Measurements from ENCODE around the gene COL2A1. TPM values are rescaled to one million over a fixed set of nuclear protein-coding genes. Genes with fewer than 3 reads are reported as not detected.

The COL2A1 gene
- total and polyA plus RNA-seq, 9 of the 15 experiments (the other 6 are each of a cell fraction or from before 2014, with no cell fraction given): 0.46 TPM; not detected in 8

GRCh38 chr12:48000878-48001504 is 3.3 kb downstream of the COL2A1 start (continued):
- TF ChIP-seq CBFB (CRISPR knock-in tag; IDR thresholded peaks at IDR 0.05) (no peak), CHD1 (IDR thresholded peaks at IDR 0.05; ENCODE audit: low read length) (no peak), NR4A1 (CRISPR knock-in tag; IDR thresholded peaks at IDR 0.05) (no peak), NR4A1 (tag; IDR thresholded peaks at IDR 0.05) (no peak), HNRNPK (IDR thresholded peaks at IDR 0.05; ENCODE audit: low read depth, low read length, poor library complexity, severe bottlenecking) (no peak), RAD21 (CRISPR knock-in tag; conservative IDR thresholded peaks at IDR 0.05 in 1 of 2, IDR thresholded peaks at IDR 0.05 in 1 of 2) (no peak), BACH1 (tag; IDR thresholded peaks at IDR 0.05) (no peak)
- TF ChIP-seq, protein P1, sequence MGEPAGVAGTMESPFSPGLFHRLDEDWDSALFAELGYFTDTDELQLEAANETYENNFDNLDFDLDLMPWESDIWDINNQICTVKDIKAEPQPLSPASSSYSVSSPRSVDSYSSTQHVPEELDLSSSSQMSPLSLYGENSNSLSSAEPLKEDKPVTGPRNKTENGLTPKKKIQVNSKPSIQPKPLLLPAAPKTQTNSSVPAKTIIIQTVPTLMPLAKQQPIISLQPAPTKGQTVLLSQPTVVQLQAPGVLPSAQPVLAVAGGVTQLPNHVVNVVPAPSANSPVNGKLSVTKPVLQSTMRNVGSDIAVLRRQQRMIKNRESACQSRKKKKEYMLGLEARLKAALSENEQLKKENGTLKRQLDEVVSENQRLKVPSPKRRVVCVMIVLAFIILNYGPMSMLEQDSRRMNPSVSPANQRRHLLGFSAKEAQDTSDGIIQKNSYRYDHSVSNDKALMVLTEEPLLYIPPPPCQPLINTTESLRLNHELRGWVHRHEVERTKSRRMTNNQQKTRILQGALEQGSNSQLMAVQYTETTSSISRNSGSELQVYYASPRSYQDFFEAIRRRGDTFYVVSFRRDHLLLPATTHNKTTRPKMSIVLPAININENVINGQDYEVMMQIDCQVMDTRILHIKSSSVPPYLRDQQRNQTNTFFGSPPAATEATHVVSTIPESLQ (CRISPR knock-in tag; IDR thresholded peaks at IDR 0.05): no peak
- TF ChIP-seq, protein P2, sequence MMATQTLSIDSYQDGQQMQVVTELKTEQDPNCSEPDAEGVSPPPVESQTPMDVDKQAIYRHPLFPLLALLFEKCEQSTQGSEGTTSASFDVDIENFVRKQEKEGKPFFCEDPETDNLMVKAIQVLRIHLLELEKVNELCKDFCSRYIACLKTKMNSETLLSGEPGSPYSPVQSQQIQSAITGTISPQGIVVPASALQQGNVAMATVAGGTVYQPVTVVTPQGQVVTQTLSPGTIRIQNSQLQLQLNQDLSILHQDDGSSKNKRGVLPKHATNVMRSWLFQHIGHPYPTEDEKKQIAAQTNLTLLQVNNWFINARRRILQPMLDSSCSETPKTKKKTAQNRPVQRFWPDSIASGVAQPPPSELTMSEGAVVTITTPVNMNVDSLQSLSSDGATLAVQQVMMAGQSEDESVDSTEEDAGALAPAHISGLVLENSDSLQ (IDR thresholded peaks at IDR 0.05): no peak
- TF ChIP-seq, protein P3, sequence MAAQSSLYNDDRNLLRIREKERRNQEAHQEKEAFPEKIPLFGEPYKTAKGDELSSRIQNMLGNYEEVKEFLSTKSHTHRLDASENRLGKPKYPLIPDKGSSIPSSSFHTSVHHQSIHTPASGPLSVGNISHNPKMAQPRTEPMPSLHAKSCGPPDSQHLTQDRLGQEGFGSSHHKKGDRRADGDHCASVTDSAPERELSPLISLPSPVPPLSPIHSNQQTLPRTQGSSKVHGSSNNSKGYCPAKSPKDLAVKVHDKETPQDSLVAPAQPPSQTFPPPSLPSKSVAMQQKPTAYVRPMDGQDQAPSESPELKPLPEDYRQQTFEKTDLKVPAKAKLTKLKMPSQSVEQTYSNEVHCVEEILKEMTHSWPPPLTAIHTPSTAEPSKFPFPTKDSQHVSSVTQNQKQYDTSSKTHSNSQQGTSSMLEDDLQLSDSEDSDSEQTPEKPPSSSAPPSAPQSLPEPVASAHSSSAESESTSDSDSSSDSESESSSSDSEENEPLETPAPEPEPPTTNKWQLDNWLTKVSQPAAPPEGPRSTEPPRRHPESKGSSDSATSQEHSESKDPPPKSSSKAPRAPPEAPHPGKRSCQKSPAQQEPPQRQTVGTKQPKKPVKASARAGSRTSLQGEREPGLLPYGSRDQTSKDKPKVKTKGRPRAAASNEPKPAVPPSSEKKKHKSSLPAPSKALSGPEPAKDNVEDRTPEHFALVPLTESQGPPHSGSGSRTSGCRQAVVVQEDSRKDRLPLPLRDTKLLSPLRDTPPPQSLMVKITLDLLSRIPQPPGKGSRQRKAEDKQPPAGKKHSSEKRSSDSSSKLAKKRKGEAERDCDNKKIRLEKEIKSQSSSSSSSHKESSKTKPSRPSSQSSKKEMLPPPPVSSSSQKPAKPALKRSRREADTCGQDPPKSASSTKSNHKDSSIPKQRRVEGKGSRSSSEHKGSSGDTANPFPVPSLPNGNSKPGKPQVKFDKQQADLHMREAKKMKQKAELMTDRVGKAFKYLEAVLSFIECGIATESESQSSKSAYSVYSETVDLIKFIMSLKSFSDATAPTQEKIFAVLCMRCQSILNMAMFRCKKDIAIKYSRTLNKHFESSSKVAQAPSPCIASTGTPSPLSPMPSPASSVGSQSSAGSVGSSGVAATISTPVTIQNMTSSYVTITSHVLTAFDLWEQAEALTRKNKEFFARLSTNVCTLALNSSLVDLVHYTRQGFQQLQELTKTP (IDR thresholded peaks at IDR 0.05; ENCODE audit: low read depth in 1 of 2, partially characterized antibody in 2 of 2): no peak
